OCI-LY1 (cell line): Measurements from ENCODE around the gene STEAP2.

Source experiments
- H2AFZ ChIP-seq: fragments of 200-600 bp; sonication (generic), shearing (Covaris generic); 2 replicates; pipeline ENCODE4 v1.6.0; 2014; ENCODE audit warnings: antibody characterized with exemption, mild to moderate bottlenecking, low read length
- H3F3A ChIP-seq: fragments of 200-600 bp; sonication (generic), shearing (Covaris generic); 2 replicates; pipeline ENCODE4 v1.6.0; 2014; ENCODE audit warnings: mild to moderate bottlenecking, antibody characterized with exemption, low read length, moderate library complexity; ENCODE audit not compliant: insufficient read depth
- H3K27ac ChIP-seq: fragments of 200-600 bp; sonication (generic); 2 replicates; pipeline ENCODE4 v1.5.1; 2014; ENCODE audit warnings: low read length, mixed run types, mild to moderate bottlenecking, low read depth; ENCODE audit not compliant: poor library complexity, severe bottlenecking
- H3K27me3 ChIP-seq: fragments of 200-600 bp; sonication (generic); 2 replicates; pipeline ENCODE4 v1.6.0; 2014; ENCODE audit warnings: antibody characterized with exemption, mild to moderate bottlenecking, low read length, moderate library complexity; ENCODE audit not compliant: insufficient read depth
- H3K36me3 ChIP-seq: fragments of 200-600 bp; sonication (generic); 2 replicates; pipeline ENCODE4 v1.6.1; 2014; ENCODE audit warnings: mild to moderate bottlenecking, antibody characterized with exemption, low read length, moderate library complexity, mixed read lengths; ENCODE audit not compliant: insufficient read depth
- H3K4me1 ChIP-seq: fragments of 200-600 bp; sonication (generic); 2 replicates; pipeline ENCODE4 v1.5.1; 2014; ENCODE audit warnings: mild to moderate bottlenecking, low read length, moderate library complexity; ENCODE audit not compliant: insufficient read depth, severe bottlenecking
- H3K4me2 ChIP-seq: fragments of 200-600 bp; sonication (generic), shearing (Covaris generic); 2 replicates; pipeline ENCODE4 v1.6.1; 2014; ENCODE audit warnings: low read length
- H3K4me3 ChIP-seq: fragments of 200-600 bp; sonication (generic); 2 replicates; pipeline ENCODE4 v1.5.1; 2014; ENCODE audit warnings: low read length, low read depth, mild to moderate bottlenecking, mixed read lengths; ENCODE audit not compliant: poor library complexity, severe bottlenecking
- H3K79me2 ChIP-seq: fragments of 200-600 bp; shearing (Covaris generic); 2 replicates; pipeline ENCODE4 v1.6.1; 2016; ENCODE audit warnings: mixed run types, low read length, mixed read lengths; ENCODE audit not compliant: insufficient read depth
- H3K9ac ChIP-seq: fragments of 200-600 bp; sonication (generic), shearing (Covaris generic); 2 replicates; pipeline ENCODE4 v1.6.1; 2014; ENCODE audit warnings: mild to moderate bottlenecking, low read length, mixed read lengths
- H3K9me2 ChIP-seq: fragments of 200-600 bp; sonication (generic), shearing (Covaris generic); 2 replicates; pipeline ENCODE4 v1.6.1; 2014; ENCODE audit warnings: low read depth, mild to moderate bottlenecking, low read length, mixed read lengths
- H3K9me3 ChIP-seq: fragments of 200-600 bp; shearing (Covaris generic); 2 replicates; pipeline ENCODE4 v1.6.1; 2014; ENCODE audit warnings: low read length, mixed read lengths
- H4K20me1 ChIP-seq: fragments of 200-600 bp; sonication (generic), shearing (Covaris generic); 2 replicates; pipeline ENCODE4 v1.6.0; 2016; ENCODE audit warnings: mild to moderate bottlenecking, low read length; ENCODE audit not compliant: insufficient read depth
- EZH2 ChIP-seq: fragments of 200-600 bp; sonication (generic), shearing (Covaris generic); IDR thresholded peaks from 2 replicates; pipeline ENCODE4 v1.8.0; 2017; ENCODE audit warnings: borderline replicate concordance, mixed run types, mild to moderate bottlenecking, antibody characterized with exemption, low read length, moderate library complexity, mixed read lengths
- TF ChIP-seq, protein P1 (sequence below): fragments of 200-600 bp; sonication (generic), shearing (Covaris generic); IDR thresholded peaks from 2 replicates; pipeline ENCODE4 v1.5.1; 2017; ENCODE audit warnings: mild to moderate bottlenecking, antibody characterized with exemption, low read length, moderate library complexity, mixed read lengths

Gene STEAP2

DNA sequence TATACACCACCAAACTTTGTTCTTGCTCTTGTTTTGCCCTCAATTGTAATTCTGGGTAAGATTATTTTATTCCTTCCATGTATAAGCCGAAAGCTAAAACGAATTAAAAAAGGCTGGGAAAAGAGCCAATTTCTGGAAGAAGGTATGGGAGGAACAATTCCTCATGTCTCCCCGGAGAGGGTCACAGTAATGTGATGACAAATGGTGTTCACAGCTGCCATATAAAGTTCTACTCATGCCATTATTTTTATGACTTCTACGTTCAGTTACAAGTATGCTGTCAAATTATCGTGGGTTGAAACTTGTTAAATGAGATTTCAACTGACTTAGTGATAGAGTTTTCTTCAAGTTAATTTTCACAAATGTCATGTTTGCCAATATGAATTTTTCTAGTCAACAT lies 20.9 kb downstream of the STEAP2 start:
- no peak overlapping the region for H3K4me3 ChIP-seq
- TF ChIP-seq, protein P1, sequence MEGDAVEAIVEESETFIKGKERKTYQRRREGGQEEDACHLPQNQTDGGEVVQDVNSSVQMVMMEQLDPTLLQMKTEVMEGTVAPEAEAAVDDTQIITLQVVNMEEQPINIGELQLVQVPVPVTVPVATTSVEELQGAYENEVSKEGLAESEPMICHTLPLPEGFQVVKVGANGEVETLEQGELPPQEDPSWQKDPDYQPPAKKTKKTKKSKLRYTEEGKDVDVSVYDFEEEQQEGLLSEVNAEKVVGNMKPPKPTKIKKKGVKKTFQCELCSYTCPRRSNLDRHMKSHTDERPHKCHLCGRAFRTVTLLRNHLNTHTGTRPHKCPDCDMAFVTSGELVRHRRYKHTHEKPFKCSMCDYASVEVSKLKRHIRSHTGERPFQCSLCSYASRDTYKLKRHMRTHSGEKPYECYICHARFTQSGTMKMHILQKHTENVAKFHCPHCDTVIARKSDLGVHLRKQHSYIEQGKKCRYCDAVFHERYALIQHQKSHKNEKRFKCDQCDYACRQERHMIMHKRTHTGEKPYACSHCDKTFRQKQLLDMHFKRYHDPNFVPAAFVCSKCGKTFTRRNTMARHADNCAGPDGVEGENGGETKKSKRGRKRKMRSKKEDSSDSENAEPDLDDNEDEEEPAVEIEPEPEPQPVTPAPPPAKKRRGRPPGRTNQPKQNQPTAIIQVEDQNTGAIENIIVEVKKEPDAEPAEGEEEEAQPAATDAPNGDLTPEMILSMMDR, result no peak
- no peak for TF ChIP-seq EZH2
- no peaks in the 10 kb centered on the region for H3K4me1 ChIP-seq
- H3K36me3 ChIP-seq, result no peaks in the 10 kb centered on the region
- H2AFZ ChIP-seq, result no peak overlapping the region
- no peak overlapping the region for H3K27ac ChIP-seq
- no peaks in the 10 kb centered on the region for H3K27me3 ChIP-seq
- no peak overlapping the region for H3K4me2 ChIP-seq
- H3K9me2 ChIP-seq, result no peaks in the 10 kb centered on the region
- no peaks in the 10 kb centered on the region for H3K79me2 ChIP-seq
- no peak overlapping the region for H3K9ac ChIP-seq
- no peaks in the 10 kb centered on the region for H3F3A ChIP-seq
- H3K9me3 ChIP-seq, result no peaks in the 10 kb centered on the region
- no peaks in the 10 kb centered on the region for H4K20me1 ChIP-seq

DNA sequence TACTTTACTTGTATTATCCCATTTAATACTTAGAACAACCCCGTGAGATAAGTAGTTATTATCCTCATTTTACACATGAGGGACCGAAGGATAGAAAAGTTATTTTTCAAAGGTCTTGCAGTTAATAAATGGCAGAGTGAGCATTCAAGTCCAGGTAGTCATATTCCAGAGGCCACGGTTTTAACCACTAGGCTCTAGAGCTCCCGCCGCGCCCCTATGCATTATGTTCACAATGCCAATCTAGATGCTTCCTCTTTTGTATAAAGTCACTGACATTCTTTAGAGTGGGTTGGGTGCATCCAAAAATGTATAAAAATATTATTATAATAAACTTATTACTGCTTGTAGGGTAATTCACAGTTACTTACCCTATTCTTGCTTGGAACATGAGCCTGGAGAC lies 22.0 kb downstream of the STEAP2 start:
- TF ChIP-seq EZH2, result no peak
- TF ChIP-seq, protein P1, result no peak

DNA sequence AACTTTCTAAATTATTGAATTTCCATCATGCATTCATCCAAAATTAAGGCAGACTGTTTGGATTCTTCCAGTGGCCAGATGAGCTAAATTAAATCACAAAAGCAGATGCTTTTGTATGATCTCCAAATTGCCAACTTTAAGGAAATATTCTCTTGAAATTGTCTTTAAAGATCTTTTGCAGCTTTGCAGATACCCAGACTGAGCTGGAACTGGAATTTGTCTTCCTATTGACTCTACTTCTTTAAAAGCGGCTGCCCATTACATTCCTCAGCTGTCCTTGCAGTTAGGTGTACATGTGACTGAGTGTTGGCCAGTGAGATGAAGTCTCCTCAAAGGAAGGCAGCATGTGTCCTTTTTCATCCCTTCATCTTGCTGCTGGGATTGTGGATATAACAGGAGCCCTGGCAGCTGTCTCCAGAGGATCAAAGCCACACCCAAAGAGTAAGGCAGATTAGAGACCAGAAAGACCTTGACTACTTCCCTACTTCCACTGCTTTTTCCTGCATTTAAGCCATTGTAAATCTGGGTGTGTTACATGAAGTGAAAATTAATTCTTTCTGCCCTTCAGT lies 25.3 kb downstream of the STEAP2 start:
- Histone ChIP-seq H3K4me3 (no peak overlapping the region), H3K27ac (no peak overlapping the region), H2AFZ (no peak overlapping the region), H3K9me3 (no peaks in the 10 kb centered on the region), H3K4me1 (peaks cover 8% of the 10 kb centered on the region), H4K20me1 (no peaks in the 10 kb centered on the region), H3K9ac (no peak overlapping the region), H3K4me2 (no peak overlapping the region), H3K9me2 (no peaks in the 10 kb centered on the region), H3K27me3 (no peaks in the 10 kb centered on the region), H3K79me2 (no peaks in the 10 kb centered on the region), H3K36me3 (no peaks in the 10 kb centered on the region), H3F3A (no peaks in the 10 kb centered on the region)
- no peak for TF ChIP-seq EZH2
- TF ChIP-seq, protein P1, result no peak

More for the DNA sequence above, 22.0 kb downstream of the STEAP2 start:
- H3K4me2 ChIP-seq, result no peak overlapping the region
- no peaks in the 10 kb centered on the region for H3K9me2 ChIP-seq
- no peaks in the 10 kb centered on the region for H3K4me1 ChIP-seq
- no peaks in the 10 kb centered on the region for H3K79me2 ChIP-seq
- no peaks in the 10 kb centered on the region for H4K20me1 ChIP-seq
- H3K27ac ChIP-seq, result no peak overlapping the region
- no peak overlapping the region for H2AFZ ChIP-seq
- no peak overlapping the region for H3K4me3 ChIP-seq
- no peaks in the 10 kb centered on the region for H3F3A ChIP-seq
- no peaks in the 10 kb centered on the region for H3K9me3 ChIP-seq
- no peak overlapping the region for H3K9ac ChIP-seq
- H3K36me3 ChIP-seq, result no peaks in the 10 kb centered on the region
- no peaks in the 10 kb centered on the region for H3K27me3 ChIP-seq
